ENCODE measurements around the gene ABCB8.

GRCh38 chr7:151016505-151016904 lies 11.7 kb upstream of the ABCB8 start:
- TF ChIP-seq, protein P1, sequence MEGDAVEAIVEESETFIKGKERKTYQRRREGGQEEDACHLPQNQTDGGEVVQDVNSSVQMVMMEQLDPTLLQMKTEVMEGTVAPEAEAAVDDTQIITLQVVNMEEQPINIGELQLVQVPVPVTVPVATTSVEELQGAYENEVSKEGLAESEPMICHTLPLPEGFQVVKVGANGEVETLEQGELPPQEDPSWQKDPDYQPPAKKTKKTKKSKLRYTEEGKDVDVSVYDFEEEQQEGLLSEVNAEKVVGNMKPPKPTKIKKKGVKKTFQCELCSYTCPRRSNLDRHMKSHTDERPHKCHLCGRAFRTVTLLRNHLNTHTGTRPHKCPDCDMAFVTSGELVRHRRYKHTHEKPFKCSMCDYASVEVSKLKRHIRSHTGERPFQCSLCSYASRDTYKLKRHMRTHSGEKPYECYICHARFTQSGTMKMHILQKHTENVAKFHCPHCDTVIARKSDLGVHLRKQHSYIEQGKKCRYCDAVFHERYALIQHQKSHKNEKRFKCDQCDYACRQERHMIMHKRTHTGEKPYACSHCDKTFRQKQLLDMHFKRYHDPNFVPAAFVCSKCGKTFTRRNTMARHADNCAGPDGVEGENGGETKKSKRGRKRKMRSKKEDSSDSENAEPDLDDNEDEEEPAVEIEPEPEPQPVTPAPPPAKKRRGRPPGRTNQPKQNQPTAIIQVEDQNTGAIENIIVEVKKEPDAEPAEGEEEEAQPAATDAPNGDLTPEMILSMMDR (IDR thresholded peaks at IDR 0.05; ENCODE audit: low read depth, low read length, missing input control): no peak
- TF ChIP-seq SP1 (IDR thresholded peaks at IDR 0.05): no peak
- no peak for TF ChIP-seq RAD21 (IDR thresholded peaks at IDR 0.05)
- no peak for TF ChIP-seq TAF1 (conservative IDR thresholded peaks at IDR 0.05)
- TF ChIP-seq HNF4A (conservative IDR thresholded peaks at IDR 0.05): no peak

All from liver (tissue), 3 donors.